Measurements from ENCODE around the gene BTN3A1.
A peak's percentile ranks its signal among the peaks of the same experiment; 100 is the strongest.
"Not testable (repeated sequence)": the region's sequence is repeated elsewhere in the genome, so short reads cannot be mapped to it uniquely, and the experiment has no call there.

The BTN3A1 gene

GRCh38 chr6:26412954-26413353 lies 10.9 kb downstream of the BTN3A1 start:
- no peak for DNase-seq (ENCODE audit: low read depth in 1 of 2, low spot score in 1 of 2)

GRCh38 chr6:26414281-26414680 lies 12.2 kb downstream of the BTN3A1 start:
- no peak for DNase-seq (ENCODE audit: low read depth in 1 of 2, low spot score in 1 of 2)

- no peak for DNase-seq (ENCODE audit: low read depth in 1 of 2, low spot score in 1 of 2)
Observed at GRCh38 chr6:26415036-26415614, 13.1 kb downstream of the BTN3A1 start.

GRCh38 chr6:26415791-26416190 lies 13.7 kb downstream of the BTN3A1 start:
- DNase-seq (ENCODE audit: low read depth in 1 of 2, low spot score in 1 of 2) = no peak

GRCh38 chr6:26416288-26416687 lies 14.2 kb downstream of the BTN3A1 start:
- DNase-seq (ENCODE audit: low read depth in 1 of 2, low spot score in 1 of 2) = no peak

GRCh38 chr6:26418077-26418476 lies 16.0 kb downstream of the BTN3A1 start:
- not testable (repeated sequence) for DNase-seq (ENCODE audit: low read depth in 1 of 2, low spot score in 1 of 2)

- DNase-seq (ENCODE audit: low read depth in 1 of 2, low spot score in 1 of 2) = not testable (repeated sequence)
Observed at GRCh38 chr6:26418795-26419194, 16.7 kb downstream of the BTN3A1 start.

GRCh38 chr6:26420688-26421171 lies 18.7 kb downstream of the BTN3A1 start:
- DNase-seq (ENCODE audit: low read depth in 1 of 2, low spot score in 1 of 2) = no peak

GRCh38 chr6:26421259-26422144 lies 19.4 kb downstream of the BTN3A1 start:
- DNase-seq (ENCODE audit: low read depth in 1 of 2, low spot score in 1 of 2) = peak; percentile 8 to 9

GRCh38 chr6:26422329-26422728 lies 20.3 kb downstream of the BTN3A1 start:
- no peak for DNase-seq (ENCODE audit: low read depth in 1 of 2, low spot score in 1 of 2)

GRCh38 chr6:26426691-26427450 lies 24.8 kb downstream of the BTN3A1 start:
- DNase-seq (ENCODE audit: low read depth in 1 of 2, low spot score in 1 of 2) = no peak

GRCh38 chr6:26427451-26427809 lies 25.4 kb downstream of the BTN3A1 start:
- no peak for DNase-seq (ENCODE audit: low read depth in 1 of 2, low spot score in 1 of 2)

GRCh38 chr6:26428206-26428605 lies 26.1 kb downstream of the BTN3A1 start:
- no peak for DNase-seq (ENCODE audit: low read depth in 1 of 2, low spot score in 1 of 2)

- DNase-seq (ENCODE audit: low read depth in 1 of 2, low spot score in 1 of 2) = no peak
Observed at GRCh38 chr6:26430787-26431186, 28.7 kb downstream of the BTN3A1 start.

GRCh38 chr6:26431258-26432172 lies 29.4 kb downstream of the BTN3A1 start:
- no peak for DNase-seq (ENCODE audit: low read depth in 1 of 2, low spot score in 1 of 2)

GRCh38 chr6:26432627-26433201 lies 30.6 kb downstream of the BTN3A1 start:
- no peak for DNase-seq (ENCODE audit: low read depth in 1 of 2, low spot score in 1 of 2)

- DNase-seq (ENCODE audit: low read depth in 1 of 2, low spot score in 1 of 2) = not testable (repeated sequence)
Observed at GRCh38 chr6:26433680-26434079, 31.6 kb downstream of the BTN3A1 start.

GRCh38 chr6:26436018-26436417 lies 33.9 kb downstream of the BTN3A1 start:
- DNase-seq (ENCODE audit: low read depth in 1 of 2, low spot score in 1 of 2) = no peak

- DNase-seq (ENCODE audit: low read depth in 1 of 2, low spot score in 1 of 2) = no peak
Observed at GRCh38 chr6:26437550-26437949, 35.5 kb downstream of the BTN3A1 start.

GRCh38 chr6:26438000-26438399 lies 35.9 kb downstream of the BTN3A1 start:
- DNase-seq (ENCODE audit: low read depth in 1 of 2, low spot score in 1 of 2) = no peak

Measured in stimulated activated CD4-positive, alpha-beta T cell treated with anti-CD3 and anti-CD28 coated beads, Interleukin-15, amount 100 ng/mL, for 1 hour (primary cell).